ENCODE results near the gene ARHGEF11. TPM values are rescaled to one million over a fixed set of nuclear protein-coding genes. Genes with fewer than 3 reads are reported as not detected.

The ARHGEF11 gene
- total RNA-seq, 2 donors from 2014 or later, result 35.2 to 43.3 TPM

GRCh38 chr1:156925154-156926010 is 120.2 kb downstream of the ARHGEF11 start:
- no peaks in the 10 kb centered on the region for H3K9me3 ChIP-seq
- no peak for DNase-seq
- no peak overlapping the region for H3K9ac ChIP-seq (ENCODE audit: low read depth in 2 of 2, low read length in 2 of 2)
- H3K36me3 ChIP-seq, result no peaks in the 10 kb centered on the region
- no peak overlapping the region for H3K4me3 ChIP-seq
- H3K27ac ChIP-seq, result no peak overlapping the region
- no peaks in the 10 kb centered on the region for H3K4me1 ChIP-seq
- TF ChIP-seq CTCF (IDR thresholded peaks at IDR 0.05), result no peak
- H3K27me3 ChIP-seq, result peaks cover 66% of the 10 kb centered on the region
- intact Hi-C loops (cut with DNase I), result loop anchor here (5.0 to 10.0 kb wide), 2 partner anchors 33 to 131 kb away; partner anchors contain the start of gene PEAR1

- intact Hi-C loops (cut with DNase I), result loop anchor here (5.0 to 10.0 kb wide), 2 partner anchors 32 to 130 kb away; partner anchors contain the start of gene PEAR1
- no peaks in the 10 kb centered on the region for H3K36me3 ChIP-seq
- H3K27me3 ChIP-seq, result peaks cover 73% of the 10 kb centered on the region
- H3K4me3 ChIP-seq, result no peak overlapping the region
- no peak overlapping the region for H3K9ac ChIP-seq (ENCODE audit: low read depth in 2 of 2, low read length in 2 of 2)
- H3K9me3 ChIP-seq, result no peaks in the 10 kb centered on the region
- DNase-seq, result no peak
- H3K27ac ChIP-seq, result no peak overlapping the region
- no peak for TF ChIP-seq CTCF (IDR thresholded peaks at IDR 0.05)
- H3K4me1 ChIP-seq, result no peaks in the 10 kb centered on the region
Measured at GRCh38 chr1:156924478-156925153, 120.9 kb downstream of the ARHGEF11 start.

GRCh38 chr1:156923670-156924477 is 121.7 kb downstream of the ARHGEF11 start:
- Histone ChIP-seq H3K9me3 (no peaks in the 10 kb centered on the region), H3K4me1 (no peaks in the 10 kb centered on the region), H3K36me3 (no peaks in the 10 kb centered on the region), H3K9ac (ENCODE audit: low read depth in 2 of 2, low read length in 2 of 2) (no peak overlapping the region), H3K4me3 (no peak overlapping the region), H3K27me3 (peaks cover 74% of the 10 kb centered on the region), H3K27ac (no peak overlapping the region)
- intact Hi-C loops (cut with DNase I), result loop anchor here (10.0 kb wide), 1 partner anchor 129 kb away; no protein-coding TSS in a partner anchor
- no peak for DNase-seq
- TF ChIP-seq CTCF (IDR thresholded peaks at IDR 0.05), result no peak

- H3K9me3 ChIP-seq, result no peaks in the 10 kb centered on the region
- no peak for TF ChIP-seq CTCF (IDR thresholded peaks at IDR 0.05)
- intact Hi-C loops (cut with DNase I), result loop anchor here (10.0 kb wide), 1 partner anchor 128 kb away; no protein-coding TSS in a partner anchor
- H3K4me1 ChIP-seq, result no peaks in the 10 kb centered on the region
- H3K4me3 ChIP-seq, result no peak overlapping the region
- no peaks in the 10 kb centered on the region for H3K36me3 ChIP-seq
- no peak overlapping the region for H3K27ac ChIP-seq
- peaks cover 74% of the 10 kb centered on the region for H3K27me3 ChIP-seq
- DNase-seq, result no peak
- no peak overlapping the region for H3K9ac ChIP-seq (ENCODE audit: low read depth in 2 of 2, low read length in 2 of 2)
Measured at GRCh38 chr1:156922986-156923669, 122.4 kb downstream of the ARHGEF11 start.

Measured in colonic mucosa (tissue), 4 donors.